GM21717 (cell line): Measurements from ENCODE around the gene SMIM35.

Experiments
- ATAC-seq: cut with Tn5 transposase; IDR thresholded peaks from one replicate; pipeline ENCODE4 v1.9.1; 2021; ENCODE audit warnings: mild to moderate bottlenecking, moderate library complexity; ENCODE audit not compliant: unreplicated experiment

The SMIM35 gene

DNA sequence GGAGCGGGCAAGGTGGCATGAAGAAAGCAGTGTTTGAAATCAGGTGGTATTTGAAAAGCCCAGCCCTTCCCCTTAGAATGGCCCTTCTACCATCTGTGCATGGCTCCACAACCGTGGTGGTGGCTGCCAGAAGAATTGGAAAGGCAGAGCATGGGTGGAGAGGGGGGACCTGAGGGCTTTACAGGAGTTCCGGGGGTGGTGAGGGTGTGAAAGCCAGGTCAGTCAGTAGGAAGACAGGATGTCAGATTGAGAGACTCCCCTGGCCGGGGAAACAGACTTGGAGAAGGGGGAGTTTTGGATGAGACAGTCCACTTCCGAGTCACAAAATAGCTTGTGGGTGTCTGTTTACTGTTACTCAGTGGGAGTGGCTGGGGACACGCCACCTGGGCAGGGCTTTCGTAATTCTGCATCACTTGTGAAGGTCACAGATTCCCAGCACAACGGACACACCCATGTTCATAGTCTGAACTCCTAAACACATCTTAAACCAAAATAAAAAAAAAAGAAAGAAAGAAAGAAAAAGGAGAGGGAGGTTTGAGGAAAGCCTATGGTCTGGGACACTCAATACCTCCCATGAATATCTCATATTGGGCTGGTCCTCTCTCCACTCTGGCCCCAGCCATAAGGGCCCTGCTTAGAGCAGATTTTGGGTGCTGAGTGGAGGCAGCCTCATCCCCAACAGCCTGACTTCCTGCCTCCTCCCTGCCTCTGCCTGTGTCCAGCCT is 24.4 kb upstream of the SMIM35 start:
- ATAC-seq, result no peak

DNA sequence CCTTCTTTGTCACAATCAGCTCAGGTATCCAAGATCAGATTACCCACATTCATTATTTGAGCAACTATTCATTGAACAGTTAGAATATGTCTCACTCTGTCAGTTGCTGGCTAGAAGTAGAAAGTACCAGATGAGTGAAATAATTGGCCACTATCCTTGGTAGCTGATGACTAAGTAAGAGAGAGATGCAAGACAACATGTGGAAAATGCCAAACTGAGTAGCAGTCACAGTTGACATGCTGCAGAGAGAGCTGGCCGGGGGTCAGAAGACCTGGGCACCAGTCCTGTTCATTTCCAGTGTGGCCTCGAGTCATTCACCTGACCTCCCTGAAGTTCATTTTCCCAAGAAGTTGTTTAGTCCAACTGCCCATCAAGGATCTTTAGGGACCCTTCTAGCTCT is 22.5 kb upstream of the SMIM35 start:
- ATAC-seq, result no peak

DNA sequence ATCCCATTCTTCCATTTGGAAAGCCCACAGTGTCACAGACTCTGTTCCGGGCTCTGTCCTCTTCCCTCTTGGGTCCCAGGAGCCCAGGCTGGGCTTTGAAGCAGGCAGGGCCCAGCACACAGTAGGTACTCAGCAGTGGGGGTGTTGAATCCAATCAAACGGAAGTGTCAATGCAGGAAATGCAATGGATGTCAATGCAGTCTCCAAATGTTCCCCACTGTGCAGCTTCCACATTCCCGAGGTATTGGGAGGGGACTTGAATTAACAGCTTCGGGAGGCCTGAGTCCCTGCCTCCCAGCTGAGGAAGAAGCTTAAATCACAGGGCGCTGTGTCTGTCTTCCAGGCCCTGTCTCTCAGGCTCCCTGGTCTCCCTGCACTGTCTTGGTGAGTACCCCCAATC is 21.8 kb upstream of the SMIM35 start:
- no peak for ATAC-seq

DNA sequence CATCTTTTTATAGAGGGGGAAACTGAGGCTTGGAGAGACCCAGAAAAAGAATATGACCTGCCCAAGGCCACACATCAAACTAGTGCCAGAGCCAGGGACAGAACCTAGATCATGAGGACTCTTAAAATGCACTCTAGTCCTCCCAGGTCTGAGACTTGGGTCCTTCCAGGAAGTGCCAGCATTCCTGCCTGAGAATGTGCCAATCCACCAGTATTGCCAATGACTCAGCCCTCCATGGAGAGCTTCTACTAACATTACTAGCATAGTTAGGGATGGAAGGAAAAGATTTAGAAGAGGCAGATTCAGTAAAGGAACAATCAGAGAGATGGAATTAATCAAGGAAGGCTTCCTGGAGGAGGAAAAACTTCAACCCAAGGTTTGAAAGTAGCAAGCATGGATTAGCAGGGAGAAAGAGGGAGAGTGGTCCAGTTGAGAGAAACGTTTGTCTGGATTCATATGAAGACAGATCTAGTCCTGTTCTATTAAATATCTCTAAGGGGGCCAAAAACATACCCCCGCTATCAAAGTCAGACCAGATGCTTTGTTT is 20.1 kb upstream of the SMIM35 start:
- ATAC-seq, result no peak

DNA sequence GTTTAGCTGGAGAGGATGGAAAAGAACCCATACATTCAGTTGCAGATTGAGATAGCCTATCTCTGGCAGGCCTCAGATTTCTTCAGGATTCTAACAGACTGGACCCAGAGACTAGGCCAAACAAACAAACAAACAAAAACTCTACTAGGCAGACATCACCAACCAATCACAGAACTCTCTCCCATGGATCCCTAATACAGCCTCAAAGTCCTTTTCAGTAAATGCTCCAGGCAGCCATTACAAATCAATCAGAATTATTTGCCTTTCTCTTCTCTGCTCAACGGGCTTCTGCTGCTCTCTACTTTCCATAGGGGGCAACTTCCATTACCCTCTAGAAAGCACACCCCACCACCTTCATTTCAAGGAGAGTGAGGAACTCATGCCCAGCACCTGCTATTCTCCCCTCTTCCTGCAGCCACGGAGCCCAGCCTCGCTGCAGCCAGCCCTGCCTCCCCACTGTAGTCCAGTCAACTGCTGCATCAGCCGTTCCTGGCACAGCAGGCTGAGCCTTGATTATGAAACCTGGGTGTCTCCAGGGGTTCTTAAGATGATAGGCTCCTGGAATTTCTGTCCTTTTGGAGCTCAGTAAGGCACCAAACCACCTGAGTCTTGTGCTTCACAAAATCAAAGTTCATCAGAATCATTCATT is 19.0 kb upstream of the SMIM35 start:
- no peak for ATAC-seq

DNA sequence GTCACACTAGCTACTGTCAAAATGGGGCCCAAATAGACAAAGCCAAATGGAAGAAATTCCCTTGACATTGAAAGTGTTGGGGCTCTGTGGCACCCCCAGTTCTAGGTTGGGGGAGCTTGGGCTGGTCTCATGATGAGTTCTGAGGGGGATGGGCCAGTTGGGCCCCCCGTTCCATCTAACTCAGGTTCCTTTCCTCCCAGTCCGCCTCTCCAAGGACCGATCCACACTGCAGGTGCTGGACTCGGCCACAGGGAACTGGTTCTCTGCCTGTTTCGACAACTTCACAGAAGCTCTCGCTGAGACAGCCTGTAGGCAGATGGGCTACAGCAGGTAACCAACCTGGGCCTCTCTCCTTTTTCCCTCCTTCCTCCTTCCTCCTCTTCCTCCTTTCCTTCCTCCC is 17.7 kb upstream of the SMIM35 start:
- no peak for ATAC-seq

DNA sequence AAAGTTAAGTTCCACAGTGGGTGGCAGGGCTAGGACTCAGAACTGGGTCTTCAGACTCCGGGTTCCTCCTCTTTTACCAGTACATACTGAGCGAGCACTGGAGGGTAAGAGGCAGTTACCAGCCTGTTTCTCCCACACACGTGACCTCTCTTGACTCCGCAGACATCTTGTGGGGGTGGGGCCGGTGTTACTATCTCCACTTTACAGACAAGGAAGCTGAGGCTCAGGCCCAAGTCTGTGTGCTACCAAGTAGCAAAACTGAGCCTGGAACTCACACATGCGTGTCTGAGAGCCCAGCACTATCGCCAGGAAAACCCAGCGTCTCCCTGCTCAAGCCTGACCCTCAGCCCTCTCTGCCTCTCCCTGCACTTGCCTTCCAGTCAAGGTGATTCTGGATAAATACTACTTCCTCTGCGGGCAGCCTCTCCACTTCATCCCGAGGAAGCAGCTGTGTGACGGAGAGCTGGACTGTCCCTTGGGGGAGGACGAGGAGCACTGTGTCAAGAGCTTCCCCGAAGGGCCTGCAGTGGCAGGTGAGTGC is 16.0 kb upstream of the SMIM35 start:
- no peak for ATAC-seq

DNA sequence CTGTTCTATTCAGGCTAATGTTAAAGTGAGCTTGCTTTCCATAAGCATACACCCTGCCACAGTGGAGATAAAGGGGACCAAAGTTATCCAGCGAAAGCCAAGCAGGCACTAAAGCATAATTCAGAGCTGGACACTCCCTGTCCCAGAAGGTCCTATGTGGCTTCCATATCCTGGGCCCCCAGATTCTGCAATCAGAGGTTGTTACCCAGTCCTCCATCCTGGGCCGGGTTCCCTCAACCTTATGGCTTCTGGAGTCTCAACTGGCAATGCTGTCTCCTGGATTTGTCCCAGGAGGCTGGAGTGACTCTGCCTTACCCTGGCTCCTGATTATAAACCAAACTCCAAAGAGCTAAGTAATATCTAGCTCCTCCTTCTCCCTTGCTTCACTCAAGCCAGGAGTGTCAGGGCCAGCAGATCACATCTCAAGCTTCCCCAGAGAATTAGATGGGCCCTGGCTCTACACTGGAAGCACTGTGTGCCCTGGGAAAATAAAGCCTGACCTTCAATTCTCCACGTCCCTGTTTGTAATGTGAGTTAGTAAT is 14.0 kb upstream of the SMIM35 start:
- ATAC-seq, result no peak

DNA sequence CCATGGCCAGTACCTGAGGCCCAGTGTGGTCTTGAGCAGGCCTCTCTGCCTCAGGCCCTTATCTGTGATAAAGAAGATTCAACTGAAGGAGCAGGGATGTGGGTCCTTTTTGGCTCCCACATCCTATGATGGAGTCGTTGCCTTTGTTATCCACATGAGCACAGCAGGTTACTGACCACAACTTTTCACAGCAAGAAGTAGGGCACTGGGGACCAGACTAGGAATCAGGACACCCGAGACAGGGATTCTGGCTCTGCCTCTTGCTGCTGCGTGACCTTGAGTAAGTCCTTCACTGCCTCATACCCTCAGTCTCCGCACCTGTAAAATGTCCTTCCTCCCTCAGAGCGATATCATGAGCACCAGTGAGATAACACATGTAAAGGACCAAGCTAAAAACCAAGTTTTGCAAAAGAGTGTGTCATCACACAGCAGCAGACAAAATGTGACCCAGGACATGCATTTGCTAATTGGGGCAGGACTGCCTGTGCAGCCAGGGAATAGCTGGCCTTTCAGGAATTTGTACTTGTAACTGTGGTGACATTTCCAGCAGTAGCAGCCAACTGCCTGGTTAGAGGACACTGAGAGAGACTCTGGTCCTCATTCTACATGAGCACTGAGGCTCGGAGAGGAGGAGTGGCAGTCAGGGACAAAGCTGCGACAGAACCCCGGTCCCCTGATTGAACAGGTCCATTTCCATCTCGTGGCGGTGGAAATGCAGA is 13.2 kb upstream of the SMIM35 start:
- no peak for ATAC-seq

DNA sequence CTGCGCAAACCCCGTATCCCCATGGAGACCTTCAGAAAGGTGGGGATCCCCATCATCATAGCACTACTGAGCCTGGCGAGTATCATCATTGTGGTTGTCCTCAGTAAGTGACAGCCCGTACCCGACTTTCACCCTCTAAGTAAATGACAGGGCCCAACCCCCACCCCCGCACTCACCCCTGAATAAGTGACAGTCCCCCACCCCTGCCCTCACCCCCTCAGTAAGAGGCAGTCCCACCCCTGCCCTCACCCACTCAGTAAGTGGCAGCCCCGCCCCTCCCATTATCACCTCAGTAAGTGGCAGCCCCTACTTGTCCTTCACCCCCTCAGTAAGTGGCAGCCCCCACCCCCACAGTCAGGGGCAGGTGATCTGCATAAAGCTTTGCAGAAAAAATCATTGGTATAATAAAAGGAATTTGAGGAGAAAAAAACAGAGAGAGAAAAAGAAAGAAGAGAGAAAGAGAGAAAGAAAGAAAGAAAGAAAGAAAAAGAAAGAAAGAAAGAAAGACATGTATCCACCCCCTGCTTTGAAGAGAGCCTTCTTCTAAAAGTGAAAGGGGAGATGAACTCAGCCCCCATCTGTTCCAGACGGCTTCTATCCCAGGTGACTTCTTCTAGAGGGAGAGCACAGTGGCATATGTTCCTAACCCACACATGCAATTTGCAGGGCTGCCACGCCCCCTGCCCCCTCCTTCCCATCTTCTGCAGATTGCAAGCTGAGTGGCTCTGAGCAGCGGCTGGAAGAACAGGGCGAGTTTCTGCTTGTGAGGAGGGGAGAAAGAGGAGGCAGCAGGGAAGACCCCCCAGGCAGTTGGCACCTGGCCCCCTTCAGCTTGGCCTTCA is 12.5 kb upstream of the SMIM35 start:
- no peak for ATAC-seq

DNA sequence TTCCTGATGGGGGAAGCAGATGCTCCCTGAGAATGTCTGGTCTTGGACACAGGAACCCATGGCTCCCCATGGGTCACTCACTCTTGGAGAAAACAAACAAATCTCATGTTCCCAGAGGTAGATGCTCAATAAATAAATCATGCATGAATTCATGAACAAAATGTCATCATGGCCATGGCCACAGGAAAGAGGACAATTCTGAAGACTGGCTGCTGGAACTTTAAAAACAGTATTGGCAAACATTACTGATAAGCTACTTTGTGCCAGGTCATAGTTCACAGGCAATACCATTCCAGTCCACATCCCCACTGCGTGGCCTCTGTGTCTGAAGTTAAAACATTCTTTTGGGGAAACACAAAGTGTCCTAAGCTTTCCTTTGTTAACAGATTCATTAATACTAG is 9.2 kb upstream of the SMIM35 start:
- ATAC-seq, result no peak

DNA sequence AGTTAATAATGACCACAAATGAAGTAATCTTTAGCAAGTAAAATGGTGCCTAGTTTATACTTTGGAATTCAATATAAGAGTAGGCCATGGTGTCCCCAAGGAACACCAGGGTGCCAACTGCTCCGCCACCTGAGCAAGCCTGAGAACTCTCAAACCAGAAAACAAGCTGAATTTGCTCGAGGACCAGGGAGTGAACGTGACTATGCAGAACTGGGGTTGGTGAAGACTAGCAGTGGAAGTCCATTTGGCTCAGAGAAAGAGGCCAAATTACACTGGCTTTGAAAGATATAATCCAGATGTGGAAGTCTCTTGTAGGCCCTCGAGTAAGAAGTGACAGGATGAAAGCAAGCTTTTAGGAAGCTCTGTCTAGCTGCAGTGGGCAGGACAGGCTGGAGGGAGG is 8.7 kb upstream of the SMIM35 start:
- no peak for ATAC-seq

DNA sequence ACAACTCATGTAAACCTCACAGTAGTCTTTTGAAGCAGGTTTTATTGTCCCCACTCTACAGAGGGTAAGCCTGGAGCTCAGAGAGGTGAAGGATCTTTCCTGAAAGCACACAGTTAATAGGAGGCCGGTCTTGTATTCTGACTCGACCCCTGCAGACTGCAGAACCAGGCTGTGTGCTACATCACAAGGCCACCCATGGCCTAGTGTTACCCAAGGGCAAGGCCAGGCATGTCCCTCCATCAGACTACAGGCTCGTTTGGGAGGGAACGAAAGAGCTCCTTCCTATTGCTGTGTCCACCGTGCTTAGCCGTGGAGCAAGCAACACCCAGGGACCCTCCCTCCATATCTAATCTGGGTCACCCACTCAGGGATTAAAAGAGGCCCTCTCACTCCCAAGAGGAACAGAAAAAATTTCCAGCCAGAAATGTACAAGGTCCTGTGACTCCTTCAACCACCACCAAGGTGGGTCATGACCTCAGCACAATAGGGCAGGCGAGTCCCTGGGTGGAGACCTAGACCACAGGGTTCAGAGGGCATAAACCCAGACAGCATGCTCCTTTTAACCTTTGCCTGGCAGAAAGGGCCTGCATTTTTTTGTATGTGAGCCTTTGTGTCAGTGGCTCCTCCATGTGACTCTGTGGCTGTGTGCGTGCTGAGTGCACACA is 6.3 kb upstream of the SMIM35 start:
- ATAC-seq, result no peak

DNA sequence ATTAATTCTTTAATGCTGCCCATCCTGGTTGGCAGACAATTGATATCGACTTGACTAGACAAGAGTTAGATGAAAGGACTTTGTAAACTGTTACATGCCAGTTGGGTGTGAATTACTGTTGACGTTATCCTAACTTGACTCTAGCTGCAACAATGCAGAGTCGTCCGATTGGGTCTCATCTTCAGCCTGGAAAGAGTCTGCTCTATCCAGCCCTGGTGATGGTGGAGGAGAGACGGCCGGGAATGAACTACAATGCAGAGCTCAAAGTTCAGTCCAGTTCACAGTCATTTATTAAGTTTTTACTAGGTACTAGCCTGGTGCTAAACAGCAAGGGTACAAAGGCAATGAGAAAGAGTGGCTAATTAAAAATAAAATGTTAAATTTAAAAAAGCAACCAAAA is 4.9 kb upstream of the SMIM35 start:
- ATAC-seq, result no peak

DNA sequence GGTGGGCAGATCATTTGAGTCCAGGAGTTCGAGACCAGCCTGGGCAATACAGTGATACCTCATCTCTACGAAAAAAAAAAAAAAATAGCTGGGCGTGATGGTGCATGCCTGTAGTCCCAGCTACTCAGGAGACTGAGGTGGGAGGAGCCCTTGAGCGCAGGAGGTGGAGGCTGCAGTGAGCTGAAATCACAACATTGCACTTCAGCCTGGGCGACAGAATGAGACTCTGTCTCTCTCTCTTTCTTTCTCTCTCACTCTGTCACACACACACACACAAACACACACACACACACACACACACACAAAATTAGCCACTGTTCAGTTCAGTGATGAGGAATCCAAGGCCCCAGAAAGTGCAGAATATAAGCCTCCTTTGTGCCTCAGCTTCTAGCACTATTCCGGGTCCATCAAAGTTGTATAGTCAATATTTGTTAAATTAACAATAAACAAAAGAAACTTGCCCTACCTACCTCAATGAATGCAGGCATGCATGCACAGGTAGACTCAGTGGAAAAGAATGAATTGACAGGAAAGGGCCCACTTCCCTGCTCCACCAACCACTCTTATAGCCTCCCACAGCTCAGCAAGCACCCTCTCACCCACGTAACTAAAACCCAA is 3.9 kb upstream of the SMIM35 start:
- no peak for ATAC-seq

DNA sequence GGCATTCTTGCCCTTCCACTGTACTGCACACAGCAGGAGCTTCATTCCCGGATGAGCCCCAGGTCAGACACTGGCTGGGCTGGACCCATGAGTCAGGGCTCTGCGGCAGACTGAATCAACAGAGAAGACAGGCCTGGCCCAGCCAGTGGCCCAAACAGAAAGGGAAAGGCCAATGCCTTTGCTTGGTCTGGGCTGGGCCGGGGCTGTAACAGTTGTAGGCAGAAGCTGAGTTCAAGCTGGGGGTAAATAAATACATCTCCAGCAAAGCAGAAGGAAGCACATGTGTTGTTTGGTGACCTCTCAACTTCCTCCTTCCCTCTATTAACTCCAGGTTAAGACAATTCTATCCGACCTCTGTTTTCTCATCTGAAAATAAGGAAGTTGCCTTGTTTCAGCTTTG is 1.8 kb upstream of the SMIM35 start:
- ATAC-seq, result no peak

DNA sequence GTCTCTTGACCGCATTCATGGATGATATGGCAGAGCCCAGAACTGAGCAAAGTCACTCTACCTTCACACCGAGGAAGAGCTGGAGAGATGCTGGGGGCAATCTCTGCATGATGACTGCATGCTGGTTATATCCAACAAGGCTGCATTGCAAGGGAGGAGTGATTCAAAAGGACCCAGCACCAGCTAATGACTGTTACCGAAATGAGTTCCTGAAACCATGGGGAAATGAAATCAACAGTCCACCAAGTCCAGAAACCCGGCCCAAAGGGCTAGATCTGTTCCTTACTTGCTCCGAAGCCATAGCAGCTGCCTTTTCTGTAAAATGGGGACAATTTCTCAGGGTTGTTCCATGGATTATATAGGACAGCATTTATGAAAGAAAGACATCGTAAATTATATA is 1.2 kb upstream of the SMIM35 start:
- no peak for ATAC-seq

DNA sequence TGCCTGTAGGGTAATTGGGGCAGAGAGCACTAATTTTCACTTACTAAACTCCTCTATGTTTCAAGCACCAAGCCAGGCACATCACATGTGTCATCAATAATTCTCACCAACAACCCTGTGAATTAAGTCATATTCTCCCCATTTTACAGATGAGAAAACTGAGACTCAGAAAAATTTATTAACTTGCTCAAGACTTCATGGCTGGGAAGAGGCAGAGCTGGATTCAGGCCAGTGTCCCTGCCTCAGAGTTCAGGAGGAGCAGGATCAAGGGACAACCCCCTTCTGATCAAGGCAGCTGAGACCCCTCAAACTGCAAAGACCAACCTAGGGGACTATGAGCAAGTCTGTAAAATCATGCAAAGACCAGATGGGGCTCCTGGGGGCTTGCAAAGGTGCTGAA is 2.1 kb downstream of the SMIM35 start:
- ATAC-seq, result no peak

DNA sequence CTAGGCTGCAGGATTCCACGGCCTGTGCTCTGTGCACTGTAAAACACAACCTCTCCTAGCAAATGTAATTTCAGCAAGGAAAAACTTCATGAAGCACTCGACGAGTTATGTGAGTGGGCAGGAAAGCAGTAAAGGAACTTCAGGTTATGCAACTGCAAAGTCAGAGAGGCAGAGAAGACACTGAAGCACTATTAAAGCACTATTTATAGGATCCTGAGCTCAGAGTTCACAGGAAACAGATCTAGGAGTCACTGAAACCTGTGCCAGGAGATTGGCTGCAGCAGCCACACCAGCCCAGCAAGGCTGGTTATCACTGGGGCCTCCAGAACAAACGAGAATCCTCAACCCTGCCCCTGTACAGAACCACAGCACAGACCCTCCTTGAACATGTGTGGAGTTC is 2.5 kb downstream of the SMIM35 start:
- no peak for ATAC-seq
